Vagina (tissue), 2 donors: ENCODE measurements around the gene ECHS1. TPM values are rescaled to one million over a fixed set of nuclear protein-coding genes. Genes with fewer than 3 reads are reported as not detected.

ENCODE experiments used
- DNase-seq, 2 donors: peaks; one replicate each; pipeline ENCODE4 v3.0.0-alpha.2; 2017; ENCODE audit errors: extremely low spot score in 2 of 2
- H3K27ac ChIP-seq: fragments of 200-600 bp; sonication (generic); one replicate; pipeline ENCODE4 v1.5.1; 2019
- H3K27me3 ChIP-seq: fragments of 200-600 bp; sonication (generic); one replicate; pipeline ENCODE4 v1.5.1; 2019
- H3K36me3 ChIP-seq, 2 donors: fragments of 200-600 bp; sonication (generic); one replicate each; pipeline ENCODE4 v1.5.1; 2017 to 2019
- H3K4me1 ChIP-seq: fragments of 200-600 bp; sonication (generic); one replicate; pipeline ENCODE4 v1.5.1; 2019
- H3K4me3 ChIP-seq, 2 donors: fragments of 200-600 bp; sonication (generic); 1 replicate in 1 of 2; 2 replicates in 1 of 2; pipeline ENCODE4 v1.5.1; 2016 to 2019
- H3K9me3 ChIP-seq: fragments of 200-600 bp; sonication (generic); one replicate; pipeline ENCODE4 v1.5.1; 2019
- POLR2A ChIP-seq, 2 donors: fragments of 450-650 bp; IDR thresholded peaks; one replicate each; pipeline ENCODE4 v1.6.1; 2017; ENCODE audit warnings: antibody characterized with exemption in 2 of 2, mild to moderate bottlenecking in 2 of 2, moderate library complexity in 2 of 2
- POLR2AphosphoS5 ChIP-seq, 2 donors: sonication (generic); formaldehyde crosslinking; IDR thresholded peaks; one replicate each; pipeline ENCODE4 v1.9.0; 2017; ENCODE audit warnings: antibody characterized with exemption in 2 of 2, mild to moderate bottlenecking in 2 of 2, low read depth in 1 of 2; ENCODE audit not compliant: insufficient read depth in 1 of 2
- intact Hi-C: fragments of 100-400 bp; cut with DNase I; formaldehyde crosslinking; loops from one replicate; pipeline ENCODE4 v1.15.1; 2023
- total RNA-seq: library from RNA; depleted of rRNA; stranded (reverse); fragments of >200 nt; gene quantifications from one replicate; pipeline ENCODE4 v1.2.3, GENCODE V29; 2016
- TF ChIP-seq, protein P1 (sequence below), 3 experiments: fragments of 450-650 bp in 2 of 3; fragments of 200-600 bp in 1 of 3; sonication (generic) in 1 of 3; IDR thresholded peaks; one replicate each; pipeline ENCODE4 v1.5.1; 2017 to 2019; ENCODE audit warnings: antibody characterized with exemption in 3 of 3, mild to moderate bottlenecking in 2 of 3, moderate library complexity in 2 of 3

ECHS1 gene
- total RNA-seq, 1 donor from 2014 or later: 45.4 TPM

- intact Hi-C loops: no loop called here
- no peaks in the 10 kb centered on the region for H3K36me3 ChIP-seq
- TF ChIP-seq POLR2AphosphoS5 (IDR thresholded peaks at IDR 0.05; ENCODE audit: insufficient read depth in 1 of 2, low read depth in 1 of 2): no peak
- TF ChIP-seq, protein P1, sequence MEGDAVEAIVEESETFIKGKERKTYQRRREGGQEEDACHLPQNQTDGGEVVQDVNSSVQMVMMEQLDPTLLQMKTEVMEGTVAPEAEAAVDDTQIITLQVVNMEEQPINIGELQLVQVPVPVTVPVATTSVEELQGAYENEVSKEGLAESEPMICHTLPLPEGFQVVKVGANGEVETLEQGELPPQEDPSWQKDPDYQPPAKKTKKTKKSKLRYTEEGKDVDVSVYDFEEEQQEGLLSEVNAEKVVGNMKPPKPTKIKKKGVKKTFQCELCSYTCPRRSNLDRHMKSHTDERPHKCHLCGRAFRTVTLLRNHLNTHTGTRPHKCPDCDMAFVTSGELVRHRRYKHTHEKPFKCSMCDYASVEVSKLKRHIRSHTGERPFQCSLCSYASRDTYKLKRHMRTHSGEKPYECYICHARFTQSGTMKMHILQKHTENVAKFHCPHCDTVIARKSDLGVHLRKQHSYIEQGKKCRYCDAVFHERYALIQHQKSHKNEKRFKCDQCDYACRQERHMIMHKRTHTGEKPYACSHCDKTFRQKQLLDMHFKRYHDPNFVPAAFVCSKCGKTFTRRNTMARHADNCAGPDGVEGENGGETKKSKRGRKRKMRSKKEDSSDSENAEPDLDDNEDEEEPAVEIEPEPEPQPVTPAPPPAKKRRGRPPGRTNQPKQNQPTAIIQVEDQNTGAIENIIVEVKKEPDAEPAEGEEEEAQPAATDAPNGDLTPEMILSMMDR (IDR thresholded peaks at IDR 0.05): no peak
- TF ChIP-seq POLR2A (IDR thresholded peaks at IDR 0.05): no peak
Measured at GRCh38 chr10:133338080-133339071, 34.8 kb downstream of the ECHS1 start.

GRCh38 chr10:133337370-133337725 is 35.8 kb downstream of the ECHS1 start:
- H3K4me3 ChIP-seq: no peak overlapping the region
- H3K36me3 ChIP-seq: no peaks in the 10 kb centered on the region
- H3K9me3 ChIP-seq: no peaks in the 10 kb centered on the region
- H3K27me3 ChIP-seq: peaks cover 7% of the 10 kb centered on the region
- TF ChIP-seq, protein P1 (IDR thresholded peaks at IDR 0.05): no peak
- no peak for TF ChIP-seq POLR2AphosphoS5 (IDR thresholded peaks at IDR 0.05; ENCODE audit: insufficient read depth in 1 of 2, low read depth in 1 of 2)
- TF ChIP-seq POLR2A (IDR thresholded peaks at IDR 0.05): no peak
- intact Hi-C loops: no loop called here
- H3K27ac ChIP-seq: no peak overlapping the region
- peaks cover 25% of the 10 kb centered on the region for H3K4me1 ChIP-seq
- no peak for DNase-seq

More at GRCh38 chr10:133338080-133339071, 34.8 kb downstream of the ECHS1 start:
- no peak for DNase-seq
- Histone ChIP-seq H3K4me1 (peaks cover 25% of the 10 kb centered on the region), H3K9me3 (no peaks in the 10 kb centered on the region), H3K27ac (no peak overlapping the region), H3K4me3 (no peak overlapping the region), H3K27me3 (peaks cover 7% of the 10 kb centered on the region)

DNA sequence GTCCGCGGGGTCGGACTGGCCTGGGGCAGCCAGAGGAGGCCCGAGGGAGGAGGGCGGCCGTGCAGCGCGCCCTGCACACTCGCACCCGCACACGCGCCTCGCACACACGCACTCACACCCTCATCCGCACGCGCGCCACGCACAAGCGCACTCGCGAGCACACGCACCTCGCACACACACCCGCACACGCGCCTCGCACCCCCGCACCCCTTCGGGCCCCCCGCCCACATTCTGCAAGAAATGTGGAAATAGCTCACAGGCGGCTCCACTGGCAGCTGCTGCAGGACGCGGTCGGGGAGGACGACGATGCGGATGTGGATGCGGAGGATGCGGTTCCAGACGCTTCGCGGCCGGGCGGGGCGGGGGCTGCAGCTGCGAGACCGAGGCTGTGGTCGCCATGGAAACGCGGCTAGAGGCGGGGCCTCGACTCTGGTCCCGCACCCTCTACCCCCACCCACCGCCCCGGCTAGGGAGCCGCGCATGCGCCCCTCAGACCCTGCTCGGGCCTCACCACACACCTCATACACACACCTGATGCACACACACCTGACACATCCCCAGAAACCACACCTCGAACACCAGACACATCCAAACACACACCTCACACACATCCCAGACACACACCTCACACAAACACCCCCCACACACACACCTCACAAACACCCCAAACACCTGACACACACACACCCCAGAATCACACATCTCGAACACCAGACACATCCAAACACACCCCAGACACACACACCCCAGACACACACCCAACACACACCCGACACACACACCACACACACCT is 36.4 kb downstream of the ECHS1 start, which contains the start of gene CALY:
Gene CALY, minus strand, starts transcription at position 320 of the 793 bp plus-strand sequence. CDS start 7,907 bp downstream, outside the sequence.
- TF ChIP-seq, protein P1 (IDR thresholded peaks at IDR 0.05): no peak
- no peak for TF ChIP-seq POLR2AphosphoS5 (IDR thresholded peaks at IDR 0.05; ENCODE audit: insufficient read depth in 1 of 2, low read depth in 1 of 2)
- TF ChIP-seq POLR2A (IDR thresholded peaks at IDR 0.05): no peak
- peaks cover 25% of the 10 kb centered on the region for H3K4me1 ChIP-seq
- DNase-seq: no peak
- H3K27me3 ChIP-seq: peaks cover 7% of the 10 kb centered on the region
- no peaks in the 10 kb centered on the region for H3K9me3 ChIP-seq
- peak within 1 kb of the TSS; percentile 29 to 41 for H3K4me3 ChIP-seq
- intact Hi-C loops: no loop called here
- no peak within 1 kb of the TSS for H3K27ac ChIP-seq
- no peaks in the 10 kb centered on the region for H3K36me3 ChIP-seq

DNA sequence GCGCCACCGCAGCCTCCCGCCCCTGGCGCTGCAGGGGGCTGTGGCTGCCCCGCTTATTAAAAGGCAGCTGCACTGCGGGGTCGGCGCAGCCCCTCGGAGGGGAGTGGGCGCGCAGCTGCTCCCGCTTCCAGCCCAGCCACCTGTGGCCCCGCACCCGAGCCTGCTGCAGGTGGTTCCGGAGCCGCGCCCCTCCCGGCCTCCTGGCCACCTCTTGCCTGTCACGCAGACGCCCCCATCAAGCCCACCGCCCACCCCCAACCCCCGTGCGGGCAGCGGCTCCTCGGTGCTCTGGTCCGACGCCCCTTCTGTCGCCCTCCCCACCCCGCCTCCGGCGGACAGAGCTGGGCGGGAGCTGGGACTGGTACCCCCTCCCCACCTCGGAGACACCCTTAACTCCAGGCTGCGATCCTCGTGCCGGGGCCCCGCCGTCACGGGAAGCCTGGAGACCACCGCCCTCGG is 37.0 kb downstream of the ECHS1 start:
- peaks cover 25% of the 10 kb centered on the region for H3K4me1 ChIP-seq
- TF ChIP-seq POLR2A (IDR thresholded peaks at IDR 0.05) (no peak), POLR2AphosphoS5 (IDR thresholded peaks at IDR 0.05; ENCODE audit: insufficient read depth in 1 of 2, low read depth in 1 of 2) (no peak)
- TF ChIP-seq, protein P1 (IDR thresholded peaks at IDR 0.05): no peak
- intact Hi-C loops: no loop called here
- peak overlapping the region; percentile 29 to 41 for H3K4me3 ChIP-seq
- H3K27me3 ChIP-seq: peaks cover 7% of the 10 kb centered on the region
- no peaks in the 10 kb centered on the region for H3K36me3 ChIP-seq
- no peaks in the 10 kb centered on the region for H3K9me3 ChIP-seq
- H3K27ac ChIP-seq: no peak overlapping the region
- no peak for DNase-seq
